Adrenal gland (tissue), 5 donors: ENCODE results near the gene KLRC3.

Experiments
- POLR2A ChIP-seq, 2 donors: fragments of 450-650 bp; IDR thresholded peaks; one replicate each; pipeline ENCODE4 v1.6.1; 2017; ENCODE audit warnings: antibody characterized with exemption in 2 of 2, mild to moderate bottlenecking in 2 of 2, moderate library complexity in 1 of 2
- TF ChIP-seq, protein P1 (sequence below), 6 experiments: fragments of 450-650 bp in 4 of 6; fragments of 200-600 bp in 2 of 6; sonication (generic) in 1 of 6; IDR thresholded peaks; 1 replicate in 5 of 6; 2 replicates in 1 of 6; pipeline versions ENCODE4 v1.5.1 to v1.8.0; 2016 to 2021; ENCODE audit warnings: antibody characterized with exemption in 6 of 6, mild to moderate bottlenecking in 2 of 6, moderate library complexity in 1 of 6
- donor health status: DM: no; HTN: no; CAD: no.

DNA sequence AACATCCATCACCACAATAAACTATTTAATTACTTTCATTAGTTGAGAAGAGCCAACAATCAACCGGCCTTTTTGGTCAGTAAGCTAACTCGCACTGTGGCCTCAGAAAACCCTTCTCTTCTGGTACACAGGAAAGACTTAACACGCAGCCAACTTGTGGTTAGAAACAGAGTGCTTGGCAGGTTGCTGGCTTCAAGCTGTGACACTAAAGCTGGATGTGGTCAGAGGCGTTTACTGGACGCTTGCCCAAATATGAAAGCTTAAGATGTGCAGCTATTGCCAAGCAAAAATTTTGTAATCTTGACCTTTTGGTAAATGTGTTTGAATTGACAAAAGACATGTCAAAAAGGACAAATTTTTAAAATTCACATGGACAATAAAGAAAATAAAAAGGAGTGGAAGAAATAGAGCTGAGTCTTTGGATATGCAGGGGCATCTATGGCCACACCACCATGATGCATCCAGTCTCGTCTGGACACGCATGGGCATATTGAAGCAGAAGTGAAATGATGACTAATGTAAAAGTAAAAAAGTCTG is 27.9 kb downstream of the KLRC3 start:
- TF ChIP-seq POLR2A (IDR thresholded peaks at IDR 0.05): no peak
- TF ChIP-seq, protein P1, sequence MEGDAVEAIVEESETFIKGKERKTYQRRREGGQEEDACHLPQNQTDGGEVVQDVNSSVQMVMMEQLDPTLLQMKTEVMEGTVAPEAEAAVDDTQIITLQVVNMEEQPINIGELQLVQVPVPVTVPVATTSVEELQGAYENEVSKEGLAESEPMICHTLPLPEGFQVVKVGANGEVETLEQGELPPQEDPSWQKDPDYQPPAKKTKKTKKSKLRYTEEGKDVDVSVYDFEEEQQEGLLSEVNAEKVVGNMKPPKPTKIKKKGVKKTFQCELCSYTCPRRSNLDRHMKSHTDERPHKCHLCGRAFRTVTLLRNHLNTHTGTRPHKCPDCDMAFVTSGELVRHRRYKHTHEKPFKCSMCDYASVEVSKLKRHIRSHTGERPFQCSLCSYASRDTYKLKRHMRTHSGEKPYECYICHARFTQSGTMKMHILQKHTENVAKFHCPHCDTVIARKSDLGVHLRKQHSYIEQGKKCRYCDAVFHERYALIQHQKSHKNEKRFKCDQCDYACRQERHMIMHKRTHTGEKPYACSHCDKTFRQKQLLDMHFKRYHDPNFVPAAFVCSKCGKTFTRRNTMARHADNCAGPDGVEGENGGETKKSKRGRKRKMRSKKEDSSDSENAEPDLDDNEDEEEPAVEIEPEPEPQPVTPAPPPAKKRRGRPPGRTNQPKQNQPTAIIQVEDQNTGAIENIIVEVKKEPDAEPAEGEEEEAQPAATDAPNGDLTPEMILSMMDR (IDR thresholded peaks at IDR 0.05): no peak
